ENCODE results near the gene FMNL1. TPM values are rescaled to one million over a fixed set of nuclear protein-coding genes. Genes with fewer than 3 reads are reported as not detected.

FMNL1 gene
- total and polyA plus RNA-seq, 9 donors, result 1.2 to 7.6 (median 5.4) TPM

DNA sequence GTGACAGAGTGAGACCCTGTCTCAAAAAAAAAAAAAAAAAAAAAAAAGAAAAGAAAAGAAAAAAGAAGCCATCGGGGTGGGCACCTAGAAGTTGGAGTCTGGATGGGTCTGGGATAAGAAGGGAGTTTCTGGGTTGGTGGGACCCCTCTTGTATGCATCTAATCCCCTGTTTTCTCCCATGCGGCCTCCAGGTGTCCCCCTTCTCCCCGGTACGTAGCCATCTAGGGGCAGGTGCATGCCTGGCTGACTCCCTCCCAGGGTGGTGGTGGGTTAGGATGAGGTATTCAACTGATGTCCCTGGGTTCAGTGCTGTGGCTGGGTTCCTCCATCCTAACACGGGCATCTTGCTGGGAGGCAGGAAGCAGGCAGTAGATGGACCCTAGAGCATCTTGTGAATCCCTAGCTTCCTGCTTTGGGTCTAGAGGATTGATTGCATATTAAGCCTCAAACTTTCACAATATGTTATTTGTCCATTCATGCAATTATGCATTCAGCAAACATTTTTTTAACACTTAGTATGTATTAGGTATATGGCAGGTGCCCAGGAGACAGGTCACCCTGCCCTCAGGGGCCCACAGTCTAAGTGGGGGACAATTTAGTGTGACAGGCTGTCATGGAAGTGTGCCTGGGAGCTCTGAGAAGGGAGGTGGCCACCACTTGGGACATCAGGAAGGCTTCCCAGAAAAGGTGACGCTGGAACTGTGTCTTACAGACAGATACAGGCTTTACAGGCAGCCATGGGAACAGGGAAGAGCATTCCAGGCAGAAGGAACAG, 13.1 kb downstream of the FMNL1 start:
- Histone ChIP-seq H3K27me3 (ENCODE audit: control insufficient read depth, insufficient read depth, low read length) (peaks cover 44% of the 10 kb centered on the region), H3K4me1 (ENCODE audit: control insufficient read depth, insufficient read depth, low read length) (peaks cover 22% of the 10 kb centered on the region), H3K36me3 (ENCODE audit: control insufficient read depth, insufficient read depth, low read length) (no peaks in the 10 kb centered on the region), H3K9me3 (replicated peaks; ENCODE audit: control insufficient read depth, low read depth, low read length) (no peaks in the 10 kb centered on the region), H3K27ac (ENCODE audit: low read length) (no peak overlapping the region), H3K4me3 (ENCODE audit: low read length) (no peak overlapping the region)
- no peak for DNase-seq
- 10% methylated on average over 1 of the region's 6 CpGs for WGBS (ENCODE audit: insufficient coverage)

DNA sequence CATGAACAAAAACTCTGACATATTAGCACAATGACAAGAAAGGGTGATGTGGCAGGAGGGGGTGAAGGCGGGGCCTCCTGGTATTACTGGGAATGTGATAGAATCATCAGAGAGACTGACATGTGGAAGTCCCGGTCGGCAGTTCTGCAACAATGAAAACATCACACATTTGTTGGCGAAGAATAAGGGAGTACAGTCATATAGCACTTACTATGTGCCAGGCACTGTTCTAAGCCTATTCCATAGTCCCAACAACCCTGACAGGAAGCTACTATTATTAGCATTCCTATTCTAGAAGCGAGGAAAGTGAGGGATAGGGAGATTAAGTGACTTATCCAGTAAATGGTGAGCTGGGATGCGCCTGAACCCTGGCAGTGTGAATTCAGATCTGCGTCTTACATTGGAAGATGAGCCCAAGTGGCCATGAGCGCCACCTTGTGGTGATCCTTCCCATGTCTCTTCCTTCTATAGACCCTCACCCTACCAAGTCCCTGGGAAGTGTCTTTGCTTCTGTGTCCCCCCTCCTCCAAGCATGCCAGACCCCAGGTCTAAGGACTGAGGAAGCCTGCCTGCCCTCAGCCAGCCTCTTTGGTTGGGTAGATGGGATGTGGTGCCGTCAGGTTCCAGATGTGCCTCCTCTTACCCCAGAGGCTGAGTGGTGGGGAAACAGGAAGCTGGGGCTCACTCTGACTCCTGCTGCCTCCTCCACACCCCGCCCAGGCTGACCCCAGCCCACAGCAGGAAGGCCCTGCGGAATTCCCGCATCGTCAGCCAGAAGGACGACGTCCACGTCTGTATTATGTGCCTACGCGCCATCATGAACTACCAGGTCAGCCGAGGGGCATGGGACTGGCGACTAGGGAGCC, 14.0 kb downstream of the FMNL1 start:
- peak; percentile 79 for DNase-seq
- Histone ChIP-seq H3K27ac (ENCODE audit: low read length) (no peak overlapping the region), H3K36me3 (ENCODE audit: control insufficient read depth, insufficient read depth, low read length) (no peaks in the 10 kb centered on the region), H3K9me3 (replicated peaks; ENCODE audit: control insufficient read depth, low read depth, low read length) (no peaks in the 10 kb centered on the region), H3K4me3 (ENCODE audit: low read length) (no peak overlapping the region), H3K27me3 (ENCODE audit: control insufficient read depth, insufficient read depth, low read length) (peaks cover 51% of the 10 kb centered on the region), H3K4me1 (ENCODE audit: control insufficient read depth, insufficient read depth, low read length) (peaks cover 14% of the 10 kb centered on the region)
- WGBS (ENCODE audit: insufficient coverage), result 40% methylated on average over 7 of the region's 20 CpGs

DNA sequence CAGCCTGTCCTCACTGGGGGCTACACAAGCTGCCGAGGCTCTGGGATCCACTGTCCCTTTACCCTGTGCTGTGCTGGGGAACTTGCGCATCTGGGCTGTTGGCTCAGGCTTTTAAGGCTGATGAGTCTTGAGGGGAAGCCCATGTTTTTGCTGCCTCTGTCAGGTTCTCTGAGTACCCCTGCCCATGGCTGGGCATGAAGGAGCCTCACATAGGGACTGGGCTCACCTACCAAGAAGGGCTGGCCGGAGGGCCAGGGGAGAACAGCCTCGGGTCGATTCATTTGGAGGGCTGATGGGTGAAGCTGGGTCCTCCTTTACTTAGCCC, 14.6 kb downstream of the FMNL1 start:
- no peak for DNase-seq
- no peak overlapping the region for H3K4me3 ChIP-seq (ENCODE audit: low read length)
- WGBS (ENCODE audit: insufficient coverage), result 70% methylated on average over 3 of the region's 5 CpGs
- no peaks in the 10 kb centered on the region for H3K36me3 ChIP-seq (ENCODE audit: control insufficient read depth, insufficient read depth, low read length)
- peaks cover 10% of the 10 kb centered on the region for H3K4me1 ChIP-seq (ENCODE audit: control insufficient read depth, insufficient read depth, low read length)
- H3K27ac ChIP-seq (ENCODE audit: low read length), result no peak overlapping the region
- H3K27me3 ChIP-seq (ENCODE audit: control insufficient read depth, insufficient read depth, low read length), result peaks cover 57% of the 10 kb centered on the region
- no peaks in the 10 kb centered on the region for H3K9me3 ChIP-seq (replicated peaks; ENCODE audit: control insufficient read depth, low read depth, low read length)

DNA sequence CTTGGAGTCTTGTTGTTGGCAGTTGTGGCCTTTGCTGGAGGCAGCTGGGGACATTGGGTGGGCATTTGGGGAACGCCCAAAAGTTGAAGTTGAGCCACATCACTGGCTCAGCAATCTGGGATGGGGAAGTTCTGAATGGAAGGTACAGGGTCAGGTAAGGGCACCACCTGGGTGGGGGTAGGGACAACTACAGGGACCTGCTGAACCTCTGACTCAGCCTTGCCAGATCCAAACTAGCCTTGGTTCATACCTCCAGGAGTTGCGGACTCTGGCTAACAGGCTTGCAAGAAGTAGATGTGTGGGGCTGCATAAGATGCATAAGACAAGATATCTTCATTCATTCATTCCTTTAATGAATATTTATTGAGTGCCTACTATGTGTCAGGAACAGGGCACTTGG, 16.0 kb downstream of the FMNL1 start:
- DNase-seq, result no peak

DNA sequence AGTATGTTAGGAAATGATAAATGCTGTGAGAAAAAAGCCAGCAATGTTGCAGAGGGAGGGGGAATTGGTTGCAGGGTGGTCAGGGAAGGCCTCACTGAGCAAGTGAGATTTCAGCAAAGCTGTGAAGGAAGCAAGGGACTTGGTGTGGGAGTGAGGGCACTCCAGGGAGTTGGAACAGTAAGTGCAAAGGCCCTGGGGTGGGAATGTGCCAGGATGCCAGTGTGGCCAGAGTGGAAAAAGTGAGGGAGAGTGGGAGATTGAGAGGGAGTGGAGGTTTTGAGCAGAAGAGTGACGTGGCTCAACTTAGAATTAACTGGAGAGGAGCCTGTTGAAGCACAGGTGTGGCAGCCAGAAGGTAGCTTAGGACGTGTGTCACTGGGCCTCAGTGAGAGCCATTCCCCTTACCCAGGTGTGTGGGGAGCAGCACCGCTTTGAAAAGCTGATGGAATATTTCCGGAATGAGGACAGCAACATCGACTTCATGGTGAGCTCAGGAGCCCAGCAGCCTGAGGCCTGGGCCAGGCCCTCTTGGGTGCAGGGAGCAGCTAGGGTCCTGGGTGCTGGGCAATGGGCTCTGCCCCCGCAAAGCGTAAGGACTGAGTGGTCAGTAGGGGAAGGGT, 16.6 kb downstream of the FMNL1 start:
- Histone ChIP-seq H3K27ac (ENCODE audit: low read length) (no peak overlapping the region), H3K4me3 (ENCODE audit: low read length) (no peak overlapping the region), H3K27me3 (ENCODE audit: control insufficient read depth, insufficient read depth, low read length) (peaks cover 72% of the 10 kb centered on the region), H3K36me3 (ENCODE audit: control insufficient read depth, insufficient read depth, low read length) (no peaks in the 10 kb centered on the region), H3K9me3 (replicated peaks; ENCODE audit: control insufficient read depth, low read depth, low read length) (no peaks in the 10 kb centered on the region), H3K4me1 (ENCODE audit: control insufficient read depth, insufficient read depth, low read length) (peaks cover 7% of the 10 kb centered on the region)
- WGBS (ENCODE audit: insufficient coverage), result 77% methylated on average over 7 of the region's 7 CpGs
- no peak for DNase-seq

More for the DNA sequence above, 16.0 kb downstream of the FMNL1 start:
- H3K36me3 ChIP-seq (ENCODE audit: control insufficient read depth, insufficient read depth, low read length), result no peaks in the 10 kb centered on the region
- H3K4me3 ChIP-seq (ENCODE audit: low read length), result no peak overlapping the region
- peaks cover 7% of the 10 kb centered on the region for H3K4me1 ChIP-seq (ENCODE audit: control insufficient read depth, insufficient read depth, low read length)
- 100% methylated on average over 1 of the region's 2 CpGs for WGBS (ENCODE audit: insufficient coverage)
- H3K27ac ChIP-seq (ENCODE audit: low read length), result no peak overlapping the region
- H3K9me3 ChIP-seq (replicated peaks; ENCODE audit: control insufficient read depth, low read depth, low read length), result no peaks in the 10 kb centered on the region
- peaks cover 70% of the 10 kb centered on the region for H3K27me3 ChIP-seq (ENCODE audit: control insufficient read depth, insufficient read depth, low read length)

DNA sequence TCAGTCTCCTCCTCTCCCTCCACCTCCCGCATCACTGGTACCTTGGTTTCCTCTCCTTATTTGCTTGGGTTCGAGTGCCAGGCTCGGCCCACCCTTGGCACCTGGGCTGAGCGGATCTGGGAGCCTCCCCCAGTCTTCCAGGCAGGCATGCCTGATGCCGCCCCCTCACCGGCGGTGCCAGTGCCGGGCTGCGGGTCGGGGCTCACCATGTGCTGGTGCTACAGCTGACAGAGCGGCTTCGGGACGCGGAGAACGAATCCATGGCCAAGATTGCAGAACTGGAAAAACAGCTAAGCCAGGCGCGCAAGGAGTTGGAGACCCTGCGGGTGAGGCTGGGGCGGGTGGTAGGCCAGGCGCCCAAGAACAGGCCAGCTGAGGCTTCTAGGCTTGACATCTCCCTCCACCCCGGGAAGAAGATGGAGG, 19.2 kb downstream of the FMNL1 start:
- H3K27me3 ChIP-seq (ENCODE audit: control insufficient read depth, insufficient read depth, low read length), result peaks cover 64% of the 10 kb centered on the region
- H3K27ac ChIP-seq (ENCODE audit: low read length), result no peak overlapping the region
- H3K4me3 ChIP-seq (ENCODE audit: low read length), result no peak overlapping the region
- H3K9me3 ChIP-seq (replicated peaks; ENCODE audit: control insufficient read depth, low read depth, low read length), result no peaks in the 10 kb centered on the region
- peaks cover 2% of the 10 kb centered on the region for H3K36me3 ChIP-seq (ENCODE audit: control insufficient read depth, insufficient read depth, low read length)
- 28% methylated on average over 21 of the region's 21 CpGs for WGBS (ENCODE audit: insufficient coverage)
- peaks cover 7% of the 10 kb centered on the region for H3K4me1 ChIP-seq (ENCODE audit: control insufficient read depth, insufficient read depth, low read length)
- no peak for DNase-seq

DNA sequence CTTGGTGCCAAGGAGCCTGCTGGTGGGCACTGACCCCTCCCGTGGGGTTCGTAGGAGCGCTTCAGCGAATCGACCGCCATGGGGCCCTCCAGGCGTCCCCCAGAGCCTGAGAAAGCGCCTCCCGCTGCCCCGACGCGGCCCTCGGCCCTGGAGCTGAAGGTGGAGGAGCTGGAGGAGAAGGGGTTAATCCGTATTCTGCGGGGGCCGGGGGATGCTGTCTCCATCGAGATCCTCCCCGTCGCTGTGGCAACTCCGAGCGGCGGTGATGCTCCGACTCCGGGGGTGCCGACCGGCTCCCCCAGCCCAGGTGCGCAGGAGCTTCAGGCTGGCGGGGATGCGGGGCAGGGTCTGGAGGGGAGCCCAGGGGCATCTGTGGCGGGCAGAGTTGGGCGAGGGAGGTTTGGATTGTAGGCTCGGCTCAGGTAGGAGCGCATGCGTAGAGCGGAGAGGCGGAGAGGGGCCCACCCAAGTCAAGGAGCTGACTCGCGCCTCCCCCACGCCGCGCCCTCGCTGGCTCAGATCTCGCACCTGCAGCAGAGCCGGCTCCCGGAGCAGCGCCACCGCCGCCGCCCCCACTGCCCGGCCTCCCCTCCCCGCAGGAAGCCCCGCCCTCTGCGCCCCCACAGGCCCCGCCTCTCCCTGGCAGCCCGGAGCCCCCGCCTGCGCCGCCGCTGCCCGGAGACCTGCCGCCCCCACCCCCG, 19.8 kb downstream of the FMNL1 start:
- DNase-seq, result no peak
- Histone ChIP-seq H3K4me1 (ENCODE audit: control insufficient read depth, insufficient read depth, low read length) (peaks cover 8% of the 10 kb centered on the region), H3K27me3 (ENCODE audit: control insufficient read depth, insufficient read depth, low read length) (peaks cover 65% of the 10 kb centered on the region), H3K4me3 (ENCODE audit: low read length) (no peak overlapping the region), H3K36me3 (ENCODE audit: control insufficient read depth, insufficient read depth, low read length) (peaks cover 2% of the 10 kb centered on the region), H3K9me3 (replicated peaks; ENCODE audit: control insufficient read depth, low read depth, low read length) (no peaks in the 10 kb centered on the region), H3K27ac (ENCODE audit: low read length) (no peak overlapping the region)
- WGBS (ENCODE audit: insufficient coverage), result 7% methylated on average over 53 of the region's 62 CpGs

DNA sequence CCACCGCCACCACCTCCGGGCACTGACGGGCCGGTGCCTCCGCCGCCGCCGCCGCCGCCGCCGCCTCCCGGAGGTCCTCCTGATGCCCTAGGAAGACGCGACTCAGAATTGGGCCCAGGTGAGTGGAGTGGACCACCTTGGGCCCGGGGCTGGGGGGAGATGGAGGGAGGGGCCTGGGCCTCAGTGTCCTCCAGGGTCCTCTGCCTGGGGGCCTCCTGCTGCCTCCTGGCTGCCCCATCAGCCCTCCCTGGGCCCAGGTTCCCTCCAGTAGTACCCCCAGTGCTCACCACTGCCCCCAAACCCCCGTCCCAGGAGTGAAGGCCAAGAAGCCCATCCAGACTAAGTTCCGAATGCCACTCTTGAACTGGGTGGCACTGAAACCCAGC, 20.3 kb downstream of the FMNL1 start:
- H3K9me3 ChIP-seq (replicated peaks; ENCODE audit: control insufficient read depth, low read depth, low read length), result no peaks in the 10 kb centered on the region
- WGBS (ENCODE audit: insufficient coverage), result 31% methylated on average over 5 of the region's 18 CpGs
- H3K27me3 ChIP-seq (ENCODE audit: control insufficient read depth, insufficient read depth, low read length), result peaks cover 68% of the 10 kb centered on the region
- H3K4me3 ChIP-seq (ENCODE audit: low read length), result no peak overlapping the region
- peaks cover 2% of the 10 kb centered on the region for H3K36me3 ChIP-seq (ENCODE audit: control insufficient read depth, insufficient read depth, low read length)
- no peak for DNase-seq
- no peak overlapping the region for H3K27ac ChIP-seq (ENCODE audit: low read length)
- peaks cover 14% of the 10 kb centered on the region for H3K4me1 ChIP-seq (ENCODE audit: control insufficient read depth, insufficient read depth, low read length)

DNA sequence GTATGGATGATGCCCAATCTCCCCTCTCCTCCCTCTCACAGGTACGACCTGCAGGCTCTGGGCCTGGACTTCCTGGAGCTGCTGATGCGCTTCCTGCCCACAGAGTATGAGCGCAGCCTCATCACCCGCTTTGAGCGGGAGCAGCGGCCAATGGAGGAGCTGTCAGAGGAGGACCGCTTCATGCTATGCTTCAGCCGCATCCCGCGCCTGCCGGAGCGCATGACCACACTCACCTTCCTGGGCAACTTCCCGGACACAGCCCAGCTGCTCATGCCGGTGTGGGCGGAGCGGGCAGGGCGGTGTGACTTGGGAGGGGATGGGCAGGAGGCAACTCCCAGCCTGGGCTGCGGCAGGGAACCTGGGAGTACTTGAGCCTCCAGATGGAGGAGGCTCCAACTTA, 22.1 kb downstream of the FMNL1 start:
- no peak for DNase-seq
- Histone ChIP-seq H3K36me3 (ENCODE audit: control insufficient read depth, insufficient read depth, low read length) (peaks cover 2% of the 10 kb centered on the region), H3K9me3 (replicated peaks; ENCODE audit: control insufficient read depth, low read depth, low read length) (no peaks in the 10 kb centered on the region), H3K4me3 (ENCODE audit: low read length) (no peak overlapping the region), H3K27me3 (ENCODE audit: control insufficient read depth, insufficient read depth, low read length) (peaks cover 76% of the 10 kb centered on the region), H3K27ac (ENCODE audit: low read length) (no peak overlapping the region), H3K4me1 (ENCODE audit: control insufficient read depth, insufficient read depth, low read length) (peaks cover 27% of the 10 kb centered on the region)
- WGBS (ENCODE audit: insufficient coverage), result 73% methylated on average over 14 of the region's 18 CpGs
